ENCODE data around the gene WDR87.

Gene WDR87

DNA sequence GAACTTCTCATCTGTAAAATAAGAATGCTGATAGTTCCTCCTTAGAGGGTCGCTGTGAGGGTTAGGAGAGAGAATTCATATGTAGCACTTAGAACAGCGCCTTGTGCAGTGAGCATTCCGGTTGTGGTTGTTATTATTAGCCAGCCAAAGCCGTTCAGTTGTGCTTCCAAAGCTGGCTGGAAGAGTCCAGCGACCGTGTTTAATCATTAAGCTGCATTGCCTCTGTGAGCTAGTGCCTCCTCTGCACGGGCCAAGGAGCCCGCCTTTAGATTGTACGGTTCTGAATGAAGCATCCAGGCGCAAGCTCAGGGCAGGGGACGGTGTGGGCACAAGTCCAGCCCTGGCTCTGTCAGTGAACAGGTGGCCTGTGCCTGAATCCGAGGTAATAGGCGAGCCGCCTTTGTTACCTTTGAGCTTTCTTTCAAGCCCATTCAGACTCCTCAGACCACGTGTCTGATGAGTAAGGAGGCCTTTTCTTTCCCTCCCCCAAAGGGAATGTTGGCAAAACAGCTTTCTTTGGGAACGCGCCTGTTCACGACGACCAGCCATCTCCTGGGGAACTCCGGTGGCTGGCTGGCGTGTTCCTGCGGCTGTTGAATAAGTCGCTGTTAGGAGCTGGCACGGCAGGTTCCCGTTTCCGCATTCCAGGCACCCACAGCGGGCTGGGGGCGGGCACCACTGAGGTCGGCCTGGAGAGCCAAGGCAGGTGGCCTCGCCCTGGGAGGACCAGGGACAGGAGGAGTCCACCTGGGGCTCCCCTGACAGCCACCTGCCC lies 25.7 kb upstream of the WDR87 start:
- Histone ChIP-seq H3K4me1 (ENCODE audit: insufficient read depth, low read length, severe bottlenecking) (peaks cover 63% of the 10 kb centered on the region), H3K36me3 (ENCODE audit: insufficient read depth, low read length) (peaks cover 39% of the 10 kb centered on the region), H3K27me3 (ENCODE audit: insufficient read depth, low read length) (no peaks in the 10 kb centered on the region), H4K20me1 (ENCODE audit: insufficient read depth, low read length) (no peaks in the 10 kb centered on the region), H3K27ac (ENCODE audit: low read depth, low read length, poor library complexity, severe bottlenecking) (peak overlapping the region; percentile 93), H3K9me2 (ENCODE audit: low read depth, low read length) (no peaks in the 10 kb centered on the region), H3F3A (ENCODE audit: insufficient read depth, low read length) (no peaks in the 10 kb centered on the region; the same call in 1 of the 2 replicates), H3K9me3 (ENCODE audit: low read length) (peaks cover 19% of the 10 kb centered on the region), H3K4me2 (ENCODE audit: low read length) (peak overlapping the region; percentile 77), H2AFZ (ENCODE audit: low read length) (no peak overlapping the region), H3K79me2 (ENCODE audit: insufficient read depth, low read length) (peaks cover 12% of the 10 kb centered on the region; the same call in 1 of the 2 replicates), H3K4me3 (ENCODE audit: low read depth, low read length, poor library complexity, severe bottlenecking) (peak overlapping the region; percentile 46), H3K9ac (ENCODE audit: low read length) (peak overlapping the region; percentile 71)
- TF ChIP-seq, protein P1, sequence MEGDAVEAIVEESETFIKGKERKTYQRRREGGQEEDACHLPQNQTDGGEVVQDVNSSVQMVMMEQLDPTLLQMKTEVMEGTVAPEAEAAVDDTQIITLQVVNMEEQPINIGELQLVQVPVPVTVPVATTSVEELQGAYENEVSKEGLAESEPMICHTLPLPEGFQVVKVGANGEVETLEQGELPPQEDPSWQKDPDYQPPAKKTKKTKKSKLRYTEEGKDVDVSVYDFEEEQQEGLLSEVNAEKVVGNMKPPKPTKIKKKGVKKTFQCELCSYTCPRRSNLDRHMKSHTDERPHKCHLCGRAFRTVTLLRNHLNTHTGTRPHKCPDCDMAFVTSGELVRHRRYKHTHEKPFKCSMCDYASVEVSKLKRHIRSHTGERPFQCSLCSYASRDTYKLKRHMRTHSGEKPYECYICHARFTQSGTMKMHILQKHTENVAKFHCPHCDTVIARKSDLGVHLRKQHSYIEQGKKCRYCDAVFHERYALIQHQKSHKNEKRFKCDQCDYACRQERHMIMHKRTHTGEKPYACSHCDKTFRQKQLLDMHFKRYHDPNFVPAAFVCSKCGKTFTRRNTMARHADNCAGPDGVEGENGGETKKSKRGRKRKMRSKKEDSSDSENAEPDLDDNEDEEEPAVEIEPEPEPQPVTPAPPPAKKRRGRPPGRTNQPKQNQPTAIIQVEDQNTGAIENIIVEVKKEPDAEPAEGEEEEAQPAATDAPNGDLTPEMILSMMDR (IDR thresholded peaks at IDR 0.05; ENCODE audit: low read length): peak; percentile 31; the same call in 1 of the 2 replicates
- no peak for TF ChIP-seq EZH2 (IDR thresholded peaks at IDR 0.05; ENCODE audit: borderline replicate concordance, low read length)

DNA sequence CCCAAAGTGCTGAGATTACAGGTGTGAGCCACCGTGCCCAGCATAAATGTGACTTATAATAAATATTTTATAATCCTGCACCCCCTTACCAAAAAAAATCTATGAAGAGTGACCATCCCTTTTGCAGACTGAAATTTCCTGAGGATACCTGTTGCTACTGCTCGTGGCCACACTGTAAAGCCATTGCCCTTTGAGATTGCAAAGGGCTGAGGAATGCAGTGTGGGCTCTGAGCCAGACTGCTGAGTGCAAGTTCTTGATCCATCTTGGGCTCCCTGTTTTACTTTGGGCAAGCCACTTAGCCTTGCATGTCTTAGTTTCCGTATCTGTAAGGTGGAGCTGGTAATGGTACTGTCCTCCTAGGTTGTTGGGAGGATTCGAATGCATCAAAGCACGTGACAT lies 24.0 kb upstream of the WDR87 start:
- no peak overlapping the region for H3K4me3 ChIP-seq (ENCODE audit: low read depth, low read length, poor library complexity, severe bottlenecking)
- H3K4me1 ChIP-seq (ENCODE audit: insufficient read depth, low read length, severe bottlenecking): peaks cover 80% of the 10 kb centered on the region
- H3K4me2 ChIP-seq (ENCODE audit: low read length): no peak overlapping the region
- H2AFZ ChIP-seq (ENCODE audit: low read length): no peak overlapping the region
- 0 out of 2 replicates have a peak, but pooled peaks cover 8% of the 10 kb centered on the region for H3K79me2 ChIP-seq (ENCODE audit: insufficient read depth, low read length)
- peaks cover 23% of the 10 kb centered on the region for H3K36me3 ChIP-seq (ENCODE audit: insufficient read depth, low read length)
- no peaks in the 10 kb centered on the region for H3K9me2 ChIP-seq (ENCODE audit: low read depth, low read length)
- H4K20me1 ChIP-seq (ENCODE audit: insufficient read depth, low read length): no peaks in the 10 kb centered on the region
- TF ChIP-seq, protein P1 (IDR thresholded peaks at IDR 0.05; ENCODE audit: low read length): no peak
- no peak for TF ChIP-seq EZH2 (IDR thresholded peaks at IDR 0.05; ENCODE audit: borderline replicate concordance, low read length)
- peak overlapping the region; percentile 93 for H3K27ac ChIP-seq (ENCODE audit: low read depth, low read length, poor library complexity, severe bottlenecking)
- no peaks in the 10 kb centered on the region for H3K27me3 ChIP-seq (ENCODE audit: insufficient read depth, low read length)
- no peak overlapping the region for H3K9ac ChIP-seq (ENCODE audit: low read length)
- H3F3A ChIP-seq (ENCODE audit: insufficient read depth, low read length): no peaks in the 10 kb centered on the region; the same call in 1 of the 2 replicates
- H3K9me3 ChIP-seq (ENCODE audit: low read length): peaks cover 3% of the 10 kb centered on the region

DNA sequence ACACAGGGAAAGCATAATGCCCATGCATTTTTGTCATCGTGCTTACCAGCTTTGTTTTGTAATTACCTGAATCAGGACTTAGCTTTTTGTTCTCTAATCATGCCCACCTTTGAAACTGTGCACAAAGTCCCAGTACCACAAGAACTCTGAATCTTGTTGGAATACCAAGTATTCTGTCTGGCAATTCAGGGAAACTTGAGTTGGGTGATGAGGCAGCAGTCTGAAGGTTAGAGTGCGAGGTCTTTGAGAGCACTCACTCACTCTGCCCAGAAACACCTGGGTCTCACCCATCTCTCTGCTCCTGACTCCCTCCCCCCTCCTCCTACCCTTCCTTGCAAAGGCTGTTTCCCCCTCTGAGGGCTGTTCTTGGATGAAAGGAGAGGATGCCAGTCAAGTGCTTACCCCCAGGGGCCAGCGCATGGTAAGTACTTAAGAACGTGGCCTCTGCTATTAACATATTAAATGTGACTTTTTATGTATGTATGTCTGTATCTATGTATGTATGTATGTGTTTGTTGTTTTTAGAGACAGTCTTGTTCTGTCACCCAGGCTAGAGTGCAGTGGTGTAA lies 23.0 kb upstream of the WDR87 start:
- H3K4me3 ChIP-seq (ENCODE audit: low read depth, low read length, poor library complexity, severe bottlenecking): peak overlapping the region; percentile 52
- TF ChIP-seq EZH2 (IDR thresholded peaks at IDR 0.05; ENCODE audit: borderline replicate concordance, low read length): no peak
- TF ChIP-seq, protein P1 (IDR thresholded peaks at IDR 0.05; ENCODE audit: low read length): no peak
- peak overlapping the region; percentile 75 for H3K4me2 ChIP-seq (ENCODE audit: low read length)
- no peaks in the 10 kb centered on the region for H4K20me1 ChIP-seq (ENCODE audit: insufficient read depth, low read length)
- 0 out of 2 replicates have a peak, but pooled peaks cover 7% of the 10 kb centered on the region for H3K79me2 ChIP-seq (ENCODE audit: insufficient read depth, low read length)
- no peaks in the 10 kb centered on the region for H3K9me3 ChIP-seq (ENCODE audit: low read length)
- H3F3A ChIP-seq (ENCODE audit: insufficient read depth, low read length): no peaks in the 10 kb centered on the region; the same call in 1 of the 2 replicates
- peaks cover 90% of the 10 kb centered on the region for H3K4me1 ChIP-seq (ENCODE audit: insufficient read depth, low read length, severe bottlenecking)
- H3K9me2 ChIP-seq (ENCODE audit: low read depth, low read length): no peaks in the 10 kb centered on the region
- peak overlapping the region; percentile 100 for H3K27ac ChIP-seq (ENCODE audit: low read depth, low read length, poor library complexity, severe bottlenecking)
- H3K27me3 ChIP-seq (ENCODE audit: insufficient read depth, low read length): no peaks in the 10 kb centered on the region
- peak overlapping the region; percentile 78 for H3K9ac ChIP-seq (ENCODE audit: low read length)
- peaks cover 14% of the 10 kb centered on the region for H3K36me3 ChIP-seq (ENCODE audit: insufficient read depth, low read length)
- H2AFZ ChIP-seq (ENCODE audit: low read length): no peak overlapping the region

Measured in OCI-LY1 (cell line).